Muscle layer of duodenum (tissue), 2 donors: ENCODE data around the gene BBS1.
"Not testable (repeated sequence)": the region's sequence is repeated elsewhere in the genome, so short reads cannot be mapped to it uniquely, and the experiment has no call there.

Experiments used
- H3K27ac ChIP-seq: one replicate; pipeline ENCODE4 v1.7.0; 2013; ENCODE audit warnings: mild to moderate bottlenecking, low read length
- H3K27me3 ChIP-seq: one replicate; pipeline ENCODE4 v1.7.0; 2013; ENCODE audit warnings: low read depth, mild to moderate bottlenecking, control low read depth, low read length
- H3K36me3 ChIP-seq, 2 donors: one replicate each; pipeline ENCODE4 v1.7.0; 2013; ENCODE audit warnings: low read length in 2 of 2, control low read depth in 1 of 2, mild to moderate bottlenecking in 1 of 2; ENCODE audit not compliant: insufficient read depth in 2 of 2, control insufficient read depth in 1 of 2
- H3K4me1 ChIP-seq, 2 donors: one replicate each; pipeline ENCODE4 v1.7.0; 2013; ENCODE audit warnings: low read length in 2 of 2, mild to moderate bottlenecking in 2 of 2, control low read depth in 1 of 2, moderate library complexity in 1 of 2; ENCODE audit not compliant: insufficient read depth in 2 of 2, control insufficient read depth in 1 of 2
- H3K4me3 ChIP-seq, 2 donors: one replicate each; pipeline ENCODE4 v1.7.0; 2013; ENCODE audit warnings: low read length in 2 of 2, low read depth in 1 of 2, mild to moderate bottlenecking in 1 of 2
- H3K9me3 ChIP-seq, 2 donors: one replicate each; pipeline ENCODE4 v1.7.0; 2013; ENCODE audit warnings: low read length in 2 of 2, control low read depth in 1 of 2, mild to moderate bottlenecking in 1 of 2; ENCODE audit not compliant: control insufficient read depth in 1 of 2
- donor health status: healthy.

Gene BBS1

GRCh38 chr11:66510271-66510989, at the start of gene BBS1:
TSS of gene BBS1 (plus strand) at chr11:66510635. CDS start at chr11:66510660, 25 bp downstream.
- Histone ChIP-seq H3K4me3 (peak within 1 kb of the TSS; percentile 76 to 84), H3K4me1 (peaks cover 6 to 10% of the 10 kb centered on the region in 2 donors), H3K36me3 (peaks cover 6 to 18% of the 10 kb centered on the region in 2 donors), H3K27me3 (no peaks in the 10 kb centered on the region), H3K9me3 (no peaks in the 10 kb centered on the region), H3K27ac (peak within 1 kb of the TSS; percentile 69)

- no peak overlapping the region for H3K4me3 ChIP-seq
- H3K36me3 ChIP-seq: no peaks in the 10 kb centered on the region
- H3K9me3 ChIP-seq: no peaks in the 10 kb centered on the region
- H3K4me1 ChIP-seq: no peaks in the 10 kb centered on the region
- no peaks in the 10 kb centered on the region for H3K27me3 ChIP-seq
- H3K27ac ChIP-seq: no peak overlapping the region
Observed at GRCh38 chr11:66462010-66462409, 48.4 kb upstream of the BBS1 start.

- H3K9me3 ChIP-seq: no peaks in the 10 kb centered on the region
- H3K36me3 ChIP-seq: no peaks in the 10 kb centered on the region
- no peak overlapping the region for H3K27ac ChIP-seq
- peaks cover 6% of the 10 kb centered on the region in 2 donors for H3K4me1 ChIP-seq
- H3K4me3 ChIP-seq: no peak overlapping the region
- no peaks in the 10 kb centered on the region for H3K27me3 ChIP-seq
Observed at GRCh38 chr11:66462911-66463310, 47.5 kb upstream of the BBS1 start.

- H3K27me3 ChIP-seq, H3K27ac ChIP-seq, H3K9me3 ChIP-seq, H3K36me3 ChIP-seq, H3K4me3 ChIP-seq, H3K4me1 ChIP-seq: not testable (repeated sequence)
Observed at GRCh38 chr11:66464116-66464515, 46.3 kb upstream of the BBS1 start.

GRCh38 chr11:66464916-66465315, 45.5 kb upstream of the BBS1 start:
- H3K27ac ChIP-seq: no peak overlapping the region
- no peak overlapping the region for H3K4me3 ChIP-seq
- no peaks in the 10 kb centered on the region for H3K27me3 ChIP-seq
- H3K36me3 ChIP-seq: no peaks in the 10 kb centered on the region
- no peaks in the 10 kb centered on the region for H3K9me3 ChIP-seq
- peaks cover 6 to 10% of the 10 kb centered on the region in 2 donors for H3K4me1 ChIP-seq

- peaks cover 6 to 10% of the 10 kb centered on the region in 2 donors for H3K4me1 ChIP-seq
- no peak overlapping the region for H3K27ac ChIP-seq
- no peaks in the 10 kb centered on the region for H3K27me3 ChIP-seq
- H3K4me3 ChIP-seq: peak overlapping the region; percentile 70 to 72
- H3K36me3 ChIP-seq: peaks cover 0 to 3% of the 10 kb centered on the region in 2 donors
- H3K9me3 ChIP-seq: no peaks in the 10 kb centered on the region
Observed at GRCh38 chr11:66465373-66466224, 44.8 kb upstream of the BBS1 start.

GRCh38 chr11:66466225-66467033, 44.0 kb upstream of the BBS1 start, which contains the start of gene PELI3:
TSS of gene PELI3 (plus strand) at chr11:66466905. CDS start at chr11:66468129, 1,224 bp downstream.
- Histone ChIP-seq H3K27ac (peak within 1 kb of the TSS; percentile 60), H3K4me3 (peak within 1 kb of the TSS; percentile 70 to 72), H3K27me3 (no peaks in the 10 kb centered on the region), H3K36me3 (peaks cover 2 to 9% of the 10 kb centered on the region in 2 donors), H3K9me3 (no peaks in the 10 kb centered on the region), H3K4me1 (peaks cover 6 to 10% of the 10 kb centered on the region in 2 donors)

GRCh38 chr11:66467034-66467659, 43.3 kb upstream of the BBS1 start:
- Histone ChIP-seq H3K27me3 (no peaks in the 10 kb centered on the region), H3K4me1 (peaks cover 6 to 10% of the 10 kb centered on the region in 2 donors), H3K9me3 (no peaks in the 10 kb centered on the region), H3K4me3 (peak overlapping the region; percentile 50 to 71), H3K27ac (no peak overlapping the region), H3K36me3 (peaks cover 3 to 14% of the 10 kb centered on the region in 2 donors)

- Histone ChIP-seq H3K9me3 (no peaks in the 10 kb centered on the region), H3K36me3 (peaks cover 7 to 20% of the 10 kb centered on the region in 2 donors), H3K27ac (no peak overlapping the region), H3K4me3 (peak overlapping the region; percentile 50 to 71), H3K4me1 (peaks cover 6 to 10% of the 10 kb centered on the region in 2 donors), H3K27me3 (no peaks in the 10 kb centered on the region)
Observed at GRCh38 chr11:66467756-66468155, 42.7 kb upstream of the BBS1 start.

- H3K27ac ChIP-seq: no peak overlapping the region
- no peaks in the 10 kb centered on the region for H3K9me3 ChIP-seq
- peaks cover 12 to 29% of the 10 kb centered on the region in 2 donors for H3K36me3 ChIP-seq
- H3K4me3 ChIP-seq: no peak overlapping the region
- peaks cover 6 to 10% of the 10 kb centered on the region in 2 donors for H3K4me1 ChIP-seq
- H3K27me3 ChIP-seq: no peaks in the 10 kb centered on the region
Observed at GRCh38 chr11:66468691-66469090, 41.7 kb upstream of the BBS1 start.
